Endothelial cell of umbilical vein (primary cell): ENCODE data around the gene INS. TPM values are rescaled to one million over a fixed set of nuclear protein-coding genes. Genes with fewer than 3 reads are reported as not detected.

Experiments used
- BruUV-seq: library from RNA; stranded (reverse); fragments of 400-500 nt; replicated peaks from 2 replicates; lab custom pipeline; 2021; lab: Mats Ljungman, UMichigan
- CTCF ChIA-PET: fragments of 300-600, 350-600 bp; sonication (Branson Sonifier 250); formaldehyde crosslinking; loops from one replicate; lab custom pipeline; 2021; ENCODE audit warnings: antibody characterized with exemption, inconsistent platforms; lab: Charles Lee
- POLR2A ChIA-PET: fragments of 300-600, 350-600 bp; sonication (Branson Sonifier 250); formaldehyde crosslinking; loops from one replicate; lab custom pipeline; 2021; ENCODE audit warnings: antibody characterized with exemption, inconsistent platforms; lab: Charles Lee
- DNase-seq: peaks from one replicate; pipeline ENCODE4 v3.0.0-alpha.2; 2011; ENCODE audit warnings: low read depth, low spot score
- FAIRE-seq: peaks from 2 replicates; lab custom pipeline; 2011; peaks lifted over from hg19 to GRCh38; lab: Jason Lieb, UNC
- H2AFZ ChIP-seq: 2 replicates; pipeline ENCODE4 v1.6.0; 2012; ENCODE audit warnings: low read depth, low read length, control low read depth, inconsistent platforms
- H3K27ac ChIP-seq: 2 replicates; pipeline ENCODE4 v1.5.1; 2011; ENCODE audit warnings: low read depth, mild to moderate bottlenecking, control low read depth, low read length, moderate library complexity; ENCODE audit not compliant: insufficient read depth
- H3K27me3 ChIP-seq, 2 experiments: 2 replicates each; pipeline versions ENCODE4 v1.6.0 to v1.6.1; 2011; ENCODE audit warnings: low read length in 2 of 2, mixed read lengths in 1 of 2; ENCODE audit not compliant: control insufficient read depth in 2 of 2, insufficient read depth in 2 of 2
- H3K36me3 ChIP-seq, 2 experiments: 2 replicates in 1 of 2; 3 replicates in 1 of 2; pipeline ENCODE4 v1.5.1; 2011; ENCODE audit warnings: low read length in 2 of 2, mild to moderate bottlenecking in 1 of 2, moderate library complexity in 1 of 2; ENCODE audit not compliant: control insufficient read depth in 2 of 2, insufficient read depth in 2 of 2; ENCODE audit errors: extremely low read depth in 1 of 2
- H3K4me1 ChIP-seq: 3 replicates; pipeline ENCODE4 v1.5.1; 2011; ENCODE audit warnings: mild to moderate bottlenecking, low read length; ENCODE audit not compliant: control insufficient read depth, insufficient read depth; ENCODE audit errors: extremely low read depth
- H3K4me2 ChIP-seq: 2 replicates; pipeline ENCODE4 v1.6.1; 2011; ENCODE audit warnings: low read length, control low read depth, mixed read lengths; ENCODE audit not compliant: insufficient read depth
- H3K4me3 ChIP-seq, 3 experiments: fragments of 200-600 bp in 1 of 3; sonication (generic), shearing (Covaris generic) in 1 of 3; replicated peaks in 1 of 3; 2 replicates each; pipeline ENCODE4 v1.5.1; 2011 to 2016; ENCODE audit warnings: control low read depth in 3 of 3, low read length in 3 of 3, mild to moderate bottlenecking in 2 of 3, inconsistent platforms in 1 of 3, low read depth in 1 of 3, moderate library complexity in 1 of 3; ENCODE audit not compliant: insufficient read depth in 1 of 3
- H3K79me2 ChIP-seq: 2 replicates; pipeline ENCODE4 v1.6.0; 2012; ENCODE audit warnings: low read length, inconsistent platforms; ENCODE audit not compliant: control insufficient read depth, insufficient read depth
- H3K9ac ChIP-seq: replicated peaks from 2 replicates; pipeline ENCODE3; 2011; ENCODE audit warnings: low read length, control low read depth; ENCODE audit not compliant: insufficient read depth; ENCODE audit errors: extremely low read depth
- H3K9me1 ChIP-seq: replicated peaks from 3 replicates; pipeline ENCODE4 v1.6.0; 2011; ENCODE audit warnings: mild to moderate bottlenecking, low read length; ENCODE audit not compliant: control insufficient read depth, insufficient read depth; ENCODE audit errors: extremely low read depth
- H3K9me3 ChIP-seq: replicated peaks from 2 replicates; pipeline ENCODE4 v1.5.1; 2012; ENCODE audit warnings: low read length, inconsistent platforms; ENCODE audit not compliant: control insufficient read depth, insufficient read depth
- H4K20me1 ChIP-seq: replicated peaks from 2 replicates; pipeline ENCODE3; 2011; ENCODE audit warnings: mild to moderate bottlenecking, low read length; ENCODE audit not compliant: control insufficient read depth, insufficient read depth; ENCODE audit errors: extremely low read depth
- EZH2 ChIP-seq: IDR thresholded peaks from 2 replicates; pipeline ENCODE4 v1.6.1; 2012; ENCODE audit warnings: borderline replicate concordance, low read depth, mild to moderate bottlenecking, moderate library complexity, low read length, inconsistent platforms; ENCODE audit not compliant: severe bottlenecking
- FOS ChIP-seq: IDR thresholded peaks from 2 replicates; pipeline ENCODE4 v1.6.1; 2011; ENCODE audit warnings: mild to moderate bottlenecking, low read length, moderate library complexity, borderline replicate concordance; ENCODE audit not compliant: insufficient read depth
- GATA2 ChIP-seq: IDR thresholded peaks from 2 replicates; pipeline ENCODE4 v1.7.0; 2011; ENCODE audit warnings: low read depth, mild to moderate bottlenecking, moderate library complexity, mixed read lengths, low read length; ENCODE audit not compliant: insufficient read length, insufficient read depth
- JUN ChIP-seq: IDR thresholded peaks from 2 replicates; pipeline ENCODE4 v1.6.1; 2011; ENCODE audit warnings: borderline replicate concordance, low read depth; ENCODE audit not compliant: insufficient read length, insufficient read depth
- MYC ChIP-seq: IDR thresholded peaks from one replicate; pipeline ENCODE4 v1.6.1; 2011; ENCODE audit warnings: mild to moderate bottlenecking, low read depth, low read length
- POLR2A ChIP-seq: IDR thresholded peaks from 2 replicates; pipeline ENCODE4 v1.6.1; 2012; ENCODE audit warnings: low read depth, mild to moderate bottlenecking, control low read depth, low read length
- POLR2AphosphoS5 ChIP-seq: IDR thresholded peaks from 2 replicates; pipeline ENCODE4 v1.6.1; 2012; ENCODE audit warnings: low read depth, mild to moderate bottlenecking, control low read depth, low read length, moderate library complexity; ENCODE audit not compliant: insufficient read depth
- dilution Hi-C: fragments of 300-500 bp; cut with MboI; formaldehyde crosslinking; loops from one replicate; pipeline ENCODE4 v1.15.0; 2019; ENCODE audit warnings: low sequenced_read_pairs; ENCODE audit not compliant: extremely low pct_ligation_motif_present
- intact Hi-C: fragments of 100-400 bp; cut with micrococcal nuclease; formaldehyde crosslinking; loops from one replicate; pipeline ENCODE4 v1.10.0; 2022
- polyA plus RNA-seq, 4 experiments: library from polyadenylated mRNA; depleted of rRNA in 3 of 4; stranded (reverse) in 3 of 4; unstranded in 1 of 4; fragments of >200 nt; gene quantifications; 2 replicates each; pipeline versions ENCODE4 v1.2.1 to v1.2.3, GENCODE V29; 2011 to 2012; ENCODE audit warnings: missing spikeins in 1 of 4
- total RNA-seq: library from RNA; stranded (reverse); gene quantifications from 2 replicates; pipeline ENCODE4 v1.2.3, GENCODE V29; 2021
- TF ChIP-seq, protein P1 (sequence below), 2 donors: IDR thresholded peaks; 1 replicate in 1 of 2; 2 replicates in 1 of 2; pipeline ENCODE4 v1.5.1; 2011; ENCODE audit warnings: low read length in 2 of 2, mild to moderate bottlenecking in 2 of 2, moderate library complexity in 2 of 2, control low read depth in 1 of 2, inconsistent platforms in 1 of 2, low read depth in 1 of 2; ENCODE audit not compliant: insufficient read depth in 1 of 2; ENCODE audit errors: extremely low read depth in 1 of 2

The INS gene
- total and polyA plus RNA-seq, 2 donors (not counting 3 experiments of a cell fraction or from before 2014, with no cell fraction given): not detected

DNA sequence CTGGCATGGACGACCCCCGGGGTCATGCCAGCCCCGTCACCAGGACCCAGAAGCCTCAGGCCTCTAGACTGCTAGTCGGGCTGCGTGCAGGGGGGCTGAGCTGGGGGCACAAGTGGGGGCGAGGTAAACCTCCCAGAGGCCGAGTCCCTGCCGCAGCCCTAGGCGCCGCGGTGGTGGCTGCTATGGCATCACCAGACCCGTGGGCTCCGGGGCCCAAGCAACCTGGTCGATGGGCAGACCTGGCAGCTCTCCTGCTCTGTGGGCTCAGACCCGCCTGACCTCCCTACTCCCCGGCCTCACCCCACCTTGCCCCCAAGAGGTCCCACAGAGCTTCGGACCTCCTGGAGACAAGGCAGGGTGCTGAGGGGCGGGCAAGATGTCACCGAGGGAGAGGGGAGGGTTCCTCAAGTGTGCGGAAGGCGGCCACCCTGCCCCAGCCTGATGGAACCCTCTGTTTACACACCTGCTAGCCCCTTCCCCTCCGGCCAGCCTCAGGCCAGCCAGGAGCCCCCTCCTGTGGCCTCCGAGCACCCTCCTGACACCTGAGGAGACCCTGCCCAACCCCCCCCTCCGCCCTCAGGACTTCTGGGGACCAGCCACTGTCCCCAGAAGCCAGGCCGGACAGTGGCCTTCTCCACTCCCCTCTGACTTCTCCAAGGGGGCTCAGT is 31.2 kb downstream of the INS start:
- peaks cover 0 to 2% of the 10 kb centered on the region in 2 experiments for H3K27me3 ChIP-seq
- H3K4me2 ChIP-seq: no peak overlapping the region
- H3K9ac ChIP-seq: no peak overlapping the region
- no peaks in the 10 kb centered on the region for H3K79me2 ChIP-seq
- FAIRE-seq (no peak), DNase-seq (no peak)
- no peaks in the 10 kb centered on the region for H3K9me3 ChIP-seq
- dilution Hi-C loops: no loop called here
- POLR2A ChIA-PET: no interaction called here
- H3K9me1 ChIP-seq: no peaks in the 10 kb centered on the region
- H3K36me3 ChIP-seq: no peaks in the 10 kb centered on the region
- no peak overlapping the region for H3K27ac ChIP-seq
- no peaks in the 10 kb centered on the region for H3K4me1 ChIP-seq
- intact Hi-C loops: no loop called here
- no peaks in the 10 kb centered on the region for H4K20me1 ChIP-seq
- H2AFZ ChIP-seq: no peak overlapping the region
- H3K4me3 ChIP-seq: no peak overlapping the region
- TF ChIP-seq MYC (no peak), POLR2A (no peak), EZH2 (no peak), JUN (no peak), POLR2AphosphoS5 (no peak), FOS (no peak), GATA2 (no peak)
- TF ChIP-seq, protein P1, sequence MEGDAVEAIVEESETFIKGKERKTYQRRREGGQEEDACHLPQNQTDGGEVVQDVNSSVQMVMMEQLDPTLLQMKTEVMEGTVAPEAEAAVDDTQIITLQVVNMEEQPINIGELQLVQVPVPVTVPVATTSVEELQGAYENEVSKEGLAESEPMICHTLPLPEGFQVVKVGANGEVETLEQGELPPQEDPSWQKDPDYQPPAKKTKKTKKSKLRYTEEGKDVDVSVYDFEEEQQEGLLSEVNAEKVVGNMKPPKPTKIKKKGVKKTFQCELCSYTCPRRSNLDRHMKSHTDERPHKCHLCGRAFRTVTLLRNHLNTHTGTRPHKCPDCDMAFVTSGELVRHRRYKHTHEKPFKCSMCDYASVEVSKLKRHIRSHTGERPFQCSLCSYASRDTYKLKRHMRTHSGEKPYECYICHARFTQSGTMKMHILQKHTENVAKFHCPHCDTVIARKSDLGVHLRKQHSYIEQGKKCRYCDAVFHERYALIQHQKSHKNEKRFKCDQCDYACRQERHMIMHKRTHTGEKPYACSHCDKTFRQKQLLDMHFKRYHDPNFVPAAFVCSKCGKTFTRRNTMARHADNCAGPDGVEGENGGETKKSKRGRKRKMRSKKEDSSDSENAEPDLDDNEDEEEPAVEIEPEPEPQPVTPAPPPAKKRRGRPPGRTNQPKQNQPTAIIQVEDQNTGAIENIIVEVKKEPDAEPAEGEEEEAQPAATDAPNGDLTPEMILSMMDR (IDR thresholded peaks at IDR 0.05; ENCODE audit: extremely low read depth in 1 of 2, insufficient read depth in 1 of 2, low read depth in 1 of 2, low read length in 2 of 2): no peak
- no TSS peak for BruUV-seq
- CTCF ChIA-PET: interaction anchor here (0.6 kb wide), 1 partner anchor 18 kb away, joined by 3 read pairs; no protein-coding TSS in a partner anchor
